ENCODE results near the gene BPI.

The BPI gene

GRCh38 chr20:38294076-38294591 lies 9.8 kb upstream of the BPI start:
- no peak overlapping the region for H3K4me3 ChIP-seq (ENCODE audit: low read depth in 1 of 2, low read length in 2 of 2)
- no peak overlapping the region for H3K27ac ChIP-seq (ENCODE audit: low read depth, low read length)
- no peaks in the 10 kb centered on the region for H3K36me3 ChIP-seq (ENCODE audit: insufficient read depth, low read length)
- no peaks in the 10 kb centered on the region for H3K4me1 ChIP-seq (ENCODE audit: insufficient read depth, low read length)
- H3K27me3 ChIP-seq (ENCODE audit: control insufficient read depth in 1 of 2, insufficient read depth in 2 of 2, low read length in 2 of 2) = no peaks in the 10 kb centered on the region
- no peak overlapping the region for H3K9ac ChIP-seq (ENCODE audit: low read length)
- H3K9me3 ChIP-seq (ENCODE audit: low read length) = no peaks in the 10 kb centered on the region

DNA sequence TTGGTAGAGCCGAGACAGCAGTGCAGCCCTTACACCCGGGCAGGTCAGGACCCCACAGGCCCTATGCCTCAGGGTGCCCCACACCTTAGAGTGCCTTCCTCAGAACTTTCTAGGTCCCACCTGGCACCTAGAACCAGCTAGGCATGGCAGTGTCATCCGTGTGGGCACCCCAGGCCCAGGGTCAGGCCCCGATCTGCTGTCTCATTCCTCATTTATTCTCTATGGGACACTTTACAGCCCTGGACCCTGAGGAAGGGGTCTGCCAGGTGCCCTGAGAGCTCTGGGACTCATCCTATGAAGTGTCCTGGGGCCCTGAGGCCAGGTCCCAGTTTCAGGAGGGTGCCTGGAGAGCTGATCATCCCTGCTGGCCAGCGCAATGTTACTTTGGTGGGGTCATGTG lies 8.1 kb upstream of the BPI start:
- Histone ChIP-seq H3K36me3 (ENCODE audit: insufficient read depth, low read length) (no peaks in the 10 kb centered on the region), H3K4me1 (ENCODE audit: insufficient read depth, low read length) (peaks cover 6% of the 10 kb centered on the region), H3K27ac (ENCODE audit: low read depth, low read length) (no peak overlapping the region), H3K4me3 (ENCODE audit: low read depth in 1 of 2, low read length in 2 of 2) (no peak overlapping the region), H3K9ac (ENCODE audit: low read length) (no peak overlapping the region), H3K9me3 (ENCODE audit: low read length) (no peaks in the 10 kb centered on the region), H3K27me3 (ENCODE audit: control insufficient read depth in 1 of 2, insufficient read depth in 2 of 2, low read length in 2 of 2) (no peaks in the 10 kb centered on the region)

DNA sequence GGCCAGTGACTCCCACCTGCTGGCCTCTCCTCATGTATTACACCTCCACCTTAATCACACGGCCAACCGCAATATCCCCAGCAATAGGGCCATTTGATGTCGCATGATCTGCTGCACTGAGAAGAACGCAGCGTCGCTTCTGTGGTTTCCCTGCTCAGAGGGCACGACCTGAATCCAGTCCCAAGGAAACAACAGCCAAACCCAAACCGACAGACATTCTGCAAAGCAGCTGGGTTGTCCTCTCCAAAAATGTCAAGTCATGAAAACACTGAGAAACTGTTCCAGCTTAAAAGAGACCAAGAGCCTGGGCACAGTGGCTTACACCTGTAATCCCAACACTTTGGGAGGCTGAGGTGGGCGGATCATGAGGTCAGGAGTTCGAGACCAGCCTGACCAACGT lies 7.5 kb upstream of the BPI start:
- Histone ChIP-seq H3K9me3 (ENCODE audit: low read length) (no peaks in the 10 kb centered on the region), H3K4me1 (ENCODE audit: insufficient read depth, low read length) (peaks cover 6% of the 10 kb centered on the region), H3K4me3 (ENCODE audit: low read depth in 1 of 2, low read length in 2 of 2) (no peak overlapping the region), H3K27me3 (ENCODE audit: control insufficient read depth in 1 of 2, insufficient read depth in 2 of 2, low read length in 2 of 2) (no peaks in the 10 kb centered on the region), H3K9ac (ENCODE audit: low read length) (no peak overlapping the region), H3K27ac (ENCODE audit: low read depth, low read length) (no peak overlapping the region), H3K36me3 (ENCODE audit: insufficient read depth, low read length) (no peaks in the 10 kb centered on the region)

DNA sequence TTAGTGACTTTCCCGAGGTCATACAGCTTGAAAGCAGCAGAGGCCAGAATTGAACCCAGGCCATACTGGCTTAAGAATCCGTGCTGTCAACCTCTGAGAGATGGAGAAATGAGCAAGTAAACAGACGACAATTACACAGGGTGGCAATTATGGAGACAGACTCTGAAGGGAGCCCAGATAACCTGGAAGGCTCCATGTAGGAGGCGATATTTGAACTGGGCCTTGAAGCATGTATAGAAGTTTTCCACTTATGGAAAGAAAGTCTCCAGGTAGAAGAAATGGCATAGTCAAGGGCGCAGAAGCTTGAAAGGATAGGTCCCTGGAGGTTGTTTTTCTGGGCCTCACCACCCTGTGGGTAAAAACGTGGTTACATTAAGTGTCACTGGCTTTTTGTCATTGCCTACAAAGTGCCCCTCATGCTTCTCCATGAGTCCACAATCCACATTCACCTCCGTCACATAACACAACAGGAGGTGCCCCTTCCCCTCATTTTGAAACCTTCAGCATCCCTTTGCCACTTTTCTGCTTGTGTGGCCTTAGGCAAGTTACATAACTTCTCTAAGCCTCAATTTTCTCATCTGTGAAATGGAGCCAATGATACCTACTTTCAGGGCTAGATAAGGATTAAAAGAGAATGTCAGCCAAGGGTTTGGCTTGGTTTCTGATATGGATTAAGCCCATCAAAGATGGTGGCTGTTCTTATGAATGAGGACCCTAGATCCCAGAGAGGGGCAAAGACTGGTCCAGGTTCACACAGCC lies 5.9 kb upstream of the BPI start:
- Histone ChIP-seq H3K36me3 (ENCODE audit: insufficient read depth, low read length) (no peaks in the 10 kb centered on the region), H3K9me3 (ENCODE audit: low read length) (no peaks in the 10 kb centered on the region), H3K4me3 (ENCODE audit: low read depth in 1 of 2, low read length in 2 of 2) (no peak overlapping the region), H3K27me3 (ENCODE audit: control insufficient read depth in 1 of 2, insufficient read depth in 2 of 2, low read length in 2 of 2) (no peaks in the 10 kb centered on the region), H3K27ac (ENCODE audit: low read depth, low read length) (no peak overlapping the region), H3K4me1 (ENCODE audit: insufficient read depth, low read length) (peaks cover 6% of the 10 kb centered on the region), H3K9ac (ENCODE audit: low read length) (no peak overlapping the region)

DNA sequence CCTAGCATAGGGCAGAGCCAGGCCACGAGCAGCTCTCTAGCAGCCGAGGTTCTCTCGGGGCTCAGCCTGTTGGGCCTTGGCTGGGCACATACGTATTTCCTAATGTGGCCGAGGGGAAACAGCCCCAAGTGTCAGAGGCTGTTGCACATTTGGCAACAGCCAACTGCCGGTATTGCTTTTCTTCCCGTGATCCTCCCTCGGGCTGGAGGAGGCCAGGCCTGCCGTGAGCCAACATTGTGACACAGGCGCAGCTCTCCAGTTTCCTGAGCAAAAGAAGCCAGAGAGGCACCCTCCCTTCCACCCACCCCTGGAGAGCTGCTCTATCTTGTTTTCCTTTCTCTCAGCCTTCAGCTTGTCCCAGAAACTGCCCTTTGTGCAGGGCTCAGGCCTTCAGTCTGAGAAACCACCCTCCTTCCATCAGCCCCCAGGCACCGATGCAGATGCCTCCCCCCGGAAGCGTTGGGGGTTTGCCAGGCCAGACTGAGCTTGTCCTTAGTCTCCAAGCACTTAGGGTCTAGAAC lies 5.1 kb upstream of the BPI start:
- H3K9me3 ChIP-seq (ENCODE audit: low read length) = no peaks in the 10 kb centered on the region
- peak overlapping the region; percentile 66 for H3K27ac ChIP-seq (ENCODE audit: low read depth, low read length)
- no peaks in the 10 kb centered on the region for H3K36me3 ChIP-seq (ENCODE audit: insufficient read depth, low read length)
- no peak overlapping the region for H3K9ac ChIP-seq (ENCODE audit: low read length)
- H3K4me3 ChIP-seq (ENCODE audit: low read depth in 1 of 2, low read length in 2 of 2) = no peak overlapping the region
- H3K4me1 ChIP-seq (ENCODE audit: insufficient read depth, low read length) = peaks cover 6% of the 10 kb centered on the region
- H3K27me3 ChIP-seq (ENCODE audit: control insufficient read depth in 1 of 2, insufficient read depth in 2 of 2, low read length in 2 of 2) = no peaks in the 10 kb centered on the region

- no peak overlapping the region for H3K4me3 ChIP-seq (ENCODE audit: low read depth in 1 of 2, low read length in 2 of 2)
- no peaks in the 10 kb centered on the region for H3K27me3 ChIP-seq (ENCODE audit: control insufficient read depth in 1 of 2, insufficient read depth in 2 of 2, low read length in 2 of 2)
- no peak overlapping the region for H3K27ac ChIP-seq (ENCODE audit: low read depth, low read length)
- no peaks in the 10 kb centered on the region for H3K9me3 ChIP-seq (ENCODE audit: low read length)
- peaks cover 6% of the 10 kb centered on the region for H3K4me1 ChIP-seq (ENCODE audit: insufficient read depth, low read length)
- no peaks in the 10 kb centered on the region for H3K36me3 ChIP-seq (ENCODE audit: insufficient read depth, low read length)
- H3K9ac ChIP-seq (ENCODE audit: low read length) = no peak overlapping the region
These were observed 4.0 kb upstream of the BPI start for GRCh38 chr20:38299963-38300362.

DNA sequence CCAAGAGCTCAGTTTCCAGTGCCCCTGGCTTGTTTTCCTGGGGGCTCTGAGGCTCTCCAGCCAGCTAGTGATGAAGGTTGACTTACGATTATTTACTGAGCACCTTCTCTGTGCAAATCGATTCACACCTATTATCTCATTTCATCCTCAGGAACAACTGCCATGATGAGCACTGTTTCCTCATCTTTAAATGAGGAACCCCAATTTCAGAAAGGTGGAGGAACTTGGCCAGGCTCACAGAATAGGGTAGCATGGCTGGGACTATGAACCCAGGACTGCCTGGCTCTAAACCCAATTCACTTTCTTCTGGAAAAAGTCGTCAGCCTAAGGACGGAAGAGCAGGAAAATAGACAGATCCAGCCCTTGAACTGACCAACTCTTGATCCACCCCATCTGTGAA lies 3.5 kb upstream of the BPI start:
- H3K36me3 ChIP-seq (ENCODE audit: insufficient read depth, low read length) = no peaks in the 10 kb centered on the region
- H3K27me3 ChIP-seq (ENCODE audit: control insufficient read depth in 1 of 2, insufficient read depth in 2 of 2, low read length in 2 of 2) = no peaks in the 10 kb centered on the region
- no peaks in the 10 kb centered on the region for H3K9me3 ChIP-seq (ENCODE audit: low read length)
- H3K9ac ChIP-seq (ENCODE audit: low read length) = no peak overlapping the region
- no peak overlapping the region for H3K27ac ChIP-seq (ENCODE audit: low read depth, low read length)
- H3K4me3 ChIP-seq (ENCODE audit: low read depth in 1 of 2, low read length in 2 of 2) = no peak overlapping the region
- H3K4me1 ChIP-seq (ENCODE audit: insufficient read depth, low read length) = peaks cover 6% of the 10 kb centered on the region

- no peaks in the 10 kb centered on the region for H3K9me3 ChIP-seq (ENCODE audit: low read length)
- H3K36me3 ChIP-seq (ENCODE audit: insufficient read depth, low read length) = no peaks in the 10 kb centered on the region
- no peak overlapping the region for H3K4me3 ChIP-seq (ENCODE audit: low read depth in 1 of 2, low read length in 2 of 2)
These were observed 2.6 kb upstream of the BPI start for GRCh38 chr20:38301309-38301708.

DNA sequence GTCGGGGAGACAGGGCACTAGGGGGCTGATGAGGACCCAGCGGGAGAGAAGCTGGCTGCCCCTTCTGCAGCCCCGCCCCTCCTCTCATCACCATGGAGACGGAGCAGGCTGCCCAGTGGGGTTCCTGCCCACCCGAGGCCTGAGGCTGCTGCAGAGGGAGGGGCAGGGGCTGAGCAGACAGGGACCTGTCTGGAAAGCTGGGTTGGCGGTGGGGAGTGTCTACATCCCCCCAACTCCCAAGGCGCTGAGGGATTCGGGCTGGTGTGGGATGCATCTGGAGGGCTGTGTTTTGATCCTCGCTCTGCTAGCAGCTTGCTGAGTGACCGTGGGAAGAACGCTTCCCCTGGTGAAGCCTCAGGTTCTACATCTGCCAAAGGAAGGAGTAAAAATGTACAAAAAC lies 1.2 kb upstream of the BPI start:
- Histone ChIP-seq H3K4me1 (ENCODE audit: insufficient read depth, low read length) (peaks cover 6% of the 10 kb centered on the region), H3K36me3 (ENCODE audit: insufficient read depth, low read length) (no peaks in the 10 kb centered on the region), H3K27ac (ENCODE audit: low read depth, low read length) (no peak overlapping the region), H3K9ac (ENCODE audit: low read length) (no peak overlapping the region), H3K27me3 (ENCODE audit: control insufficient read depth in 1 of 2, insufficient read depth in 2 of 2, low read length in 2 of 2) (no peaks in the 10 kb centered on the region), H3K9me3 (ENCODE audit: low read length) (no peaks in the 10 kb centered on the region), H3K4me3 (ENCODE audit: low read depth in 1 of 2, low read length in 2 of 2) (no peak overlapping the region)

More at GRCh38 chr20:38301309-38301708, 2.6 kb upstream of the BPI start:
- Histone ChIP-seq H3K27me3 (ENCODE audit: control insufficient read depth in 1 of 2, insufficient read depth in 2 of 2, low read length in 2 of 2) (no peaks in the 10 kb centered on the region), H3K4me1 (ENCODE audit: insufficient read depth, low read length) (peaks cover 6% of the 10 kb centered on the region), H3K27ac (ENCODE audit: low read depth, low read length) (no peak overlapping the region), H3K9ac (ENCODE audit: low read length) (no peak overlapping the region)

DNA sequence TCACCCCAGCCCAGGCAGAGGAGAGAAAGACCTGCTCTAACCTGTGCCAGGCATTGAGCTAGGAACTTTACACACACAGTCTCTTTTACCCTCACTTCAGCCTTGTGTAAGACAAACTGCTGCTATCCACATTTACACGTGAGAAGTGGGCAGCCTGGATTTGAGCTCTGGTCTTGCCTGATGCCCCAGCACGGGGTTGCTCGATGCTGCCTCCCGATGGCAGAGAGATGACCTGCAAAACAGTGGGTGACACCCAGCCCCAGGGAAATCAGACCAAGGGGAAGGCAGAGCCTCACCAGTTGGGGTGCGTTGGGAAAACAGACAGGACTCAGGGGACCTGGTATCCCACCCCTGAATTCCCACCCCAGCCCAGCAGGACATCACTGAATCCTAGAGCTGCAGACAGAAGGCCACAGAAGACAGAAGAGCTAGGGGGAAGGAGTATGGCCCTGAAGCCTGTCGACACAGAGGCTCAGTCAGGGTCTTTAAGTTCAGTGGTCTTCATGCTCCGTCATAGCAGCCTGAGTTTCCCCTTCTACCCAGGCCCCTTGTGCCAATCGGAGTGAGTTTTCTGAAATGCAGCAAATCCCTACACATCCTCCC lies 990 bp downstream of the BPI start:
- no peaks in the 10 kb centered on the region for H3K27me3 ChIP-seq (ENCODE audit: control insufficient read depth in 1 of 2, insufficient read depth in 2 of 2, low read length in 2 of 2)
- no peaks in the 10 kb centered on the region for H3K36me3 ChIP-seq (ENCODE audit: insufficient read depth, low read length)
- no peaks in the 10 kb centered on the region for H3K9me3 ChIP-seq (ENCODE audit: low read length)
- H3K27ac ChIP-seq (ENCODE audit: low read depth, low read length) = no peak overlapping the region
- no peak overlapping the region for H3K9ac ChIP-seq (ENCODE audit: low read length)
- H3K4me3 ChIP-seq (ENCODE audit: low read depth in 1 of 2, low read length in 2 of 2) = no peak overlapping the region
- peaks cover under 1% of the 10 kb centered on the region for H3K4me1 ChIP-seq (ENCODE audit: insufficient read depth, low read length)

DNA sequence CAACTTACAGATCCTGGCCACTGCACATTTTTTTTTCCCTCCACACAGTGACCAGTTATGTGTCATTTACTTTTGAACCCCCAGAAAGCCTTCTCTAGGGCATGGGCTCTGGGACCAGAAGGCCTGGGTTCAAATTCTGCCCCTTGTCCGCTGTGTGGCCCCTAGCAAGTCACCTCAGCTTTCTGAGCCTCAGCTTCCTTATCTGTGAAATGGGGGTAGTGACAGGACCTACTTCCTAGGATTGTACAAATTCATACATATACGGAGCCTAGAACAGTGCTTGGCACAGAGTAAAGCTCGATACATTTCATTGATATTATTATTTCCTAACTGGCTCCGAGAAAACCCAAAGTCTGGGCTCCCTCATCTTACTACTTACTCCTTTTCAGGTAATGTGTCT lies 1.6 kb downstream of the BPI start:
- H3K9ac ChIP-seq (ENCODE audit: low read length) = no peak overlapping the region
- no peaks in the 10 kb centered on the region for H3K27me3 ChIP-seq (ENCODE audit: control insufficient read depth in 1 of 2, insufficient read depth in 2 of 2, low read length in 2 of 2)
- no peak overlapping the region for H3K27ac ChIP-seq (ENCODE audit: low read depth, low read length)
- no peaks in the 10 kb centered on the region for H3K9me3 ChIP-seq (ENCODE audit: low read length)
- no peaks in the 10 kb centered on the region for H3K36me3 ChIP-seq (ENCODE audit: insufficient read depth, low read length)
- no peak overlapping the region for H3K4me3 ChIP-seq (ENCODE audit: low read depth in 1 of 2, low read length in 2 of 2)
- no peaks in the 10 kb centered on the region for H3K4me1 ChIP-seq (ENCODE audit: insufficient read depth, low read length)

Data from muscle layer of colon (tissue), 2 donors.